Activated CD8-positive, alpha-beta memory T cell treated with anti-CD3 and anti-CD28 coated beads for 4 hours (primary cell): ENCODE data around the gene PLCG1.

Source experiments
- DNase-seq, 2 donors: peaks; one replicate each; pipeline ENCODE4 v3.0.0-alpha.2; 2020; ENCODE audit warnings: low read depth in 2 of 2

PLCG1 gene

GRCh38 chr20:41213150-41213820, 75.9 kb downstream of the PLCG1 start:
- DNase-seq: no peak

- no peak for DNase-seq
Measured at GRCh38 chr20:41214202-41214601, 76.9 kb downstream of the PLCG1 start.

DNA sequence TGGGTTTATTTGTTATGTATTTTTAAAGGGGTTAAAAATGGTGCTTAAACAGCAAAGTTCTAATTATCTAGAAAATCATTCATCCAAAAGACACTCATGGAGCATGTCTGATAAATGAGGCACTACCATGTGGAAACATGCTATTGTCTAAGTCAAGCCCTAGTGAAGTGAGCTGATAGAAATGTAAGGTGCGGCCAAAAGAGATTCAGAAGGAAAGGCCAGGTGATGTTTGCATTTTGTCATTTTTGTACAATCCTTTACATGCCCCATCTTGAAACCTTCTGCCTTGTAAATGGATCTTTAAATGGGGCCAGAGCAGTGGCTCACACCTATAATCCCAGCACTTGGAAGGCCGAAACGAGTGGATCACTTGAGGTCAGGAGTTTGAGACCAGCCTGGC, 77.3 kb downstream of the PLCG1 start:
- DNase-seq: no peak

DNA sequence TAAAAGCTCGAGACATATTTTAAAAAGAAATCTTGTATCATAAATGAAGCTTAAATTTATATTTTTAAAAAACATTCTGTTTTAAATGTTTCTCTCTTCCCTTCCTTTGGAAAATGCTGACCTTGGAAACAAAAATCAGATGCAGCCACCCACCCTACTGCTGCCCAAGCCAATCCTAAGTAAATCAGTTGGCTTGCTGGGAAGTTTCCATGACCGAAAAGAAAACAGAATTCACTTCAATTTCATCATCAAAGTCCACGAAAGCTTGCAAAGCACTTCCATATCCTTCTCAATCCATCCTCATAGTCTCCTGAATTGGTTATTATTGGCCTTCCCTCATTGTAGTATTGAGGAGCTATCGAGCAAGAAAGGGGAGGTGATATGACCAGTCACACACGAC, 80.1 kb downstream of the PLCG1 start:
- no peak for DNase-seq

DNA sequence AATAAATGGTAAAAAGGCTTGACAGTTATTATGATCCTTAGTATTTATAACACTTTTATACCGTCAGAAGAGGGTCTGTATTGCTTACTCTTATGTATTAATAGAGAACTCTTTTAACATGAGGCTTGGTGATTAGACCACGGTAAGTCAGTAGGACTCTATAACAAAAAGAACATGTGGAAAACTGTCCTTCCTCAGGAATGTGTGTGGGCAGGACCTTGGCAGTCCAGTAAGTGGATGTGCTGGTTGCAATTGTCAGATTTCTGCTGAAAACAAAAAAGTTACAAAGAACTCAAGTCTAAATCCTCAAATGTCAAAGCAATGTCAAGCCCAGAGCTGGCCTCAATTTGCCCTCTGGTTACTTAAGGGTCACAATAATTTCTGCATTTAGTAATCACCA, 81.1 kb downstream of the PLCG1 start:
- DNase-seq: no peak

- no peak for DNase-seq
Measured at GRCh38 chr20:41219824-41220223, 82.5 kb downstream of the PLCG1 start.

DNA sequence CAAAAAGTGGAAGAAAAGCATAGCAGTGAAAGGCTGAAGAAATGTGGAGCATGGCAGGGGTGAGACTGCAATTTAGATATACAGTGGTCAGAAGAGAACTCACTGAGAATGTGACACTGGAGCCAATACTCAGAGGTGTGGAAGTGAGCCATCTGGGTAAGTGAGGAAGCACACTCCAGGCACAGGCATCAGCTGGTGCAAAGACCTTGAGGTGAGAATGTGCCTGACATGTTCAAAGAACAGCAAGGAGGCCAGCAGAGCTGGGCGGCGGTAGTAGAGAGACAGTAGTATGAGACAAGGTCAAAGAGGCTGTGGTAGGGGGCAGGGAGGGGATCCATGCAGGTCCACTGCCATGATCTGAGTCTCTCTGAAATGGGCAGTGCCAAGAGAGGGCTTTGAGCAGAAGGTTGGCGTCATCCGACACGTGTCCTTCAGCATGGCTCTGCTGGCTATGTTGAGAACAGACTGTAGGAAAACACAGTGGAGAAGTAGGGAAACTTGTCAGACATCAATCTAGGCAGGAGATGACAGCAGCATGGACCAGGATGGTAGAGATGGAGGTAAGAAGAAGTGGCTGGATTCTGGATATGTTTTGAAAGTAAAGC, 84.4 kb downstream of the PLCG1 start:
- DNase-seq: no peak

DNA sequence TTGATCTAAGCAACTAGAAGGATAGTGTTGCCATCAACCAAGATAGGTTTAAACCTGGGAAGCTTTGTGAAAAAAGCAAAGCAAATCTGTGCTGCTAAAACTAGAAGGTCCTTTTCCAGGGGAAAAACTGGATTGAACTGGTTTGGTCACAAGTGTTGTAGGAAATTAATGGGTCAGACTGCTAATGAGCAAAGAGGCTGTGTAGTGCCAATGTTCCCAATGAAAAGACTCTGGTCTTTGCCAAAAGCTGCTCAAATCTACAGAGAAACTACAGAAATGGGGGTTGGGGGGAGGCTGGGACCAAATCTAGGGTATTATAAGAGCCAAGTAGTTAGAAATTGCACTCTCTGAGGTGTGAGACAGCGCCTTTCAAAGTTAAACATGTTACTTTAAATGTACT, 85.0 kb downstream of the PLCG1 start:
- DNase-seq: no peak

- no peak for DNase-seq
Measured at GRCh38 chr20:41222703-41223102, 85.4 kb downstream of the PLCG1 start.

DNA sequence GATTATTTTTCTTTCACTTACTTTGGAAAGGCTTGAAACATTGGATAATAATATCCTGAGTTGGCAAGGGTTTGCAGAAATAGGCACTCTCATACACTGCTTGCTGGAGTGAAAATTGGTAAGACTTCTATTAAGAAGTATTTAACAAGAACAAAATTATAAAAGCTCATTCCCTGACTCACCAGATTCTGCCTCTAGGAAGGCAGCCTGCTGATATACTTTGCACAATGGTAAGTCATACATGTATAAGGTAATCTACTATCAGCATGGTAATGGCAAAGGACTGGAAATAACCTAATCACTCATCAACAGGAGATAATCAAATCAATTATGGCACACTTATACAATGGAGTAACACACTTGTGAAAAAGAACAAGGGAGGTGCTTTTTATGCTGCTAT, 85.8 kb downstream of the PLCG1 start:
- no peak for DNase-seq

DNA sequence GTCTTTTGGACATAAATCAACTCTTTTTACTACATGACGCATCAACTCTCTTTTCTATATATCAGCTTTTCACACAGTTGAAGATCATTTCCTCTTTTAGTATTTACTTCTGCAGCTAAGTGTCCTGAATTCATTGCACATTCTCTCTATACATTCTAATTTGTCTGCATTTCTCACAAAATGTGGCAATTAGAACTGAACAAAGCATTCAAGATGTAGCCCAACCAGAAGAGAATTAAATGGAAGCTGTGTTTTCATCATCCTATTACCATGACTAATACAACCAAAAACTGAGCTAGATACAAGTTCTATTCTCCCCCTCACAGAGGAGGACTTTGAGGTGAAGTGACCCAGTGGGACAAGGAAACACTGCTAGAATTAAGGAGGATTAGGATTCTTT, 86.9 kb downstream of the PLCG1 start:
- no peak for DNase-seq

GRCh38 chr20:41225091-41225490, 87.7 kb downstream of the PLCG1 start:
- no peak for DNase-seq

- DNase-seq: no peak
Measured at GRCh38 chr20:41226426-41226825, 89.1 kb downstream of the PLCG1 start.
